Measurements from ENCODE around the gene CD84.
"Not testable (repeated sequence)": the region's sequence is repeated elsewhere in the genome, so short reads cannot be mapped to it uniquely, and the experiment has no call there.

Gene CD84

DNA sequence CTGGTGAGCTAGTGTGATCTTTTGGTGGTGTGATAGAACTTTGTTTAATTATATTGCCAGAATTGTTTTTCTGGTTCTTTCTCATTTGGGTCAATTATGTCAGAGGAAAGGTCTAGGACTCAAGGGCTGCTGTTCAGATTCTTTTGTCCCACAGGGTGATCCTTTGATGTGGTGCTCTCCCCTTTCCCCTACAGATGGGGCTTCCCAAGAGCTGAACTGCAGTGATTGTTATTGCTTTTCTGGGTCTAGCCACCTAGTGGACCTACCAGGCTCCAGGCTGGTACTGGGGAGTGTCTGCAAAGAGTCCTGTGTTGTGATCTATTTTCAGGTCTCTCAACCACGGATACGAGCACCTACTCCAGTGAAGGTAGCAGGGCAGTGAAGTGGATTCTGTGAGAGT is 25.9 kb upstream of the CD84 start:
- peaks cover 8% of the 10 kb centered on the region for H3K27me3 ChIP-seq (replicated peaks)
- DNase-seq, result no peak
- H3K4me3 ChIP-seq (ENCODE audit: low read depth, low read length), result no peak overlapping the region
- H3K27ac ChIP-seq, result no peak overlapping the region
- H3K36me3 ChIP-seq (replicated peaks), result no peaks in the 10 kb centered on the region
- in situ Hi-C loops (cut with HindIII; ENCODE audit: low pct_ligation_motif_present, low sequenced_read_pairs), result no loop called here
- TF ChIP-seq CTCF (IDR thresholded peaks at IDR 0.05; ENCODE audit: low read depth, low read length, missing control alignments), result no peak

DNA sequence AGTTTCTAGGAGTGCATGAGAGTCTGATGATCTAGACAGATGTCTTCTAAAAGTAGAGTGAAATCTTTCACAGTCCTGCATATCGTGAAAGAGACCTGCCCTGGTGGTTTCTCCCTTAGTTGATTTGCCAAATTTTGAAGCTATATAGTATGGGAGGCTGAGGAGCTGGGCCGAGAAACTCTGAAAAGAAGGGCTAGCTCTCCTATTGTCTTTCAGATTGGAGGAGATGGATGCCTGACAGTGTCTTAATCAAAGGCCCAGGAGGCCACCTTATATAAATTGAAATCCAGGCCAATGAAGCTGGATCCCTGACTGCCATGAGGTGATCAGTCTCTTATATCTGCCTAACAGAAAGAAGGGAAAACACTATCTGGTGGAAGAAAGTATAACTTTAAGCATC is 18.4 kb upstream of the CD84 start:
- in situ Hi-C loops (cut with HindIII; ENCODE audit: low pct_ligation_motif_present, low sequenced_read_pairs), result no loop called here
- no peaks in the 10 kb centered on the region for H3K27me3 ChIP-seq (replicated peaks)
- TF ChIP-seq CTCF (IDR thresholded peaks at IDR 0.05; ENCODE audit: low read depth, low read length, missing control alignments), result no peak
- DNase-seq, result no peak
- H3K36me3 ChIP-seq (replicated peaks), result no peaks in the 10 kb centered on the region
- H3K4me3 ChIP-seq (ENCODE audit: low read depth, low read length), result no peak overlapping the region
- no peak overlapping the region for H3K27ac ChIP-seq

DNA sequence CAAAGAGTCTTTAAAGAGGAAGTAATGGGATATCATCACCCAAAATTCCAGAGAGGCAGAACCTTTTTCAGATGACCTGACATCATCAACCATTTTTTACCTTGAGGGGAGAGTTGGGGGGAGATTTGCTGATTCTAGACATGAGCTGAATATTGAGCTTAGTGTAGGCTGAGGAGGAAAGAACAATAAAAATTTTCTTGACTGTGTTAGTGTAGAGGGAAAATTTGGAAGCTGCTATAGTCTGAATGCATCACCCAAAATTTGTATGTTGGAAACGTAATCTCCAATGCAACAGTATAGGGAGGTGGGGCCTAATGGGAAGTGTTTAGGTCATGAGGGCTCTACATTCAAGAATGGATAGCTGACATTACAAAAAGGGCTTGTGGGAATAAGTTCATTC is 17.8 kb upstream of the CD84 start:
- in situ Hi-C loops (cut with HindIII; ENCODE audit: low pct_ligation_motif_present, low sequenced_read_pairs), result no loop called here
- Histone ChIP-seq H3K27me3 (replicated peaks) (no peaks in the 10 kb centered on the region), H3K4me3 (ENCODE audit: low read depth, low read length) (no peak overlapping the region), H3K36me3 (replicated peaks) (no peaks in the 10 kb centered on the region), H3K27ac (no peak overlapping the region)
- TF ChIP-seq CTCF (IDR thresholded peaks at IDR 0.05; ENCODE audit: low read depth, low read length, missing control alignments), result no peak
- DNase-seq, result no peak

GRCh38 chr1:160590488-160590887 is 11.2 kb upstream of the CD84 start:
- in situ Hi-C loops (cut with HindIII; ENCODE audit: low pct_ligation_motif_present, low sequenced_read_pairs), result no loop called here
- TF ChIP-seq CTCF (IDR thresholded peaks at IDR 0.05; ENCODE audit: low read depth, low read length, missing control alignments), result no peak
- H3K27ac ChIP-seq, result no peak overlapping the region
- no peak for DNase-seq
- H3K4me3 ChIP-seq (ENCODE audit: low read depth, low read length), result no peak overlapping the region
- H3K27me3 ChIP-seq (replicated peaks), result no peaks in the 10 kb centered on the region
- no peaks in the 10 kb centered on the region for H3K36me3 ChIP-seq (replicated peaks)

DNA sequence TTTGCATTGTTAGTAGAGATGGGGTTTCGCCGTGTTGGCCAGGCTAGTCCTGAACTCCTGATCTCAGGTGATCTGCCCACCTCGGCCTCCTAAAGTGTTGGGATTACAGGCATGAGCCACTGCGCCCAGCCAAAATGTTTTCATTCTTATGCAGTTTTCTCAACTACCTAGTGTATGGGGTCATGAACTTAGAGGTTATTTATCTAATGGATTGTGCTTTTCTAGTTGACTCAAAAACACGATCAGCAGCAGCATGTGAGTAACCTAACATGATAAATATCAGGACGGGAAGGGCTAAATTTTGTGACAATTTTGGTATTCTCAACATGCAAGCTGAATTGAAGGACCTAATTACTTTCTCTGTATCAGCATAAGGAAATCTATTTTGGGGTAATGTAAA is 9.2 kb upstream of the CD84 start:
- no peaks in the 10 kb centered on the region for H3K36me3 ChIP-seq (replicated peaks)
- H3K4me3 ChIP-seq (ENCODE audit: low read depth, low read length), result no peak overlapping the region
- H3K27me3 ChIP-seq (replicated peaks), result no peaks in the 10 kb centered on the region
- in situ Hi-C loops (cut with HindIII; ENCODE audit: low pct_ligation_motif_present, low sequenced_read_pairs), result no loop called here
- no peak for TF ChIP-seq CTCF (IDR thresholded peaks at IDR 0.05; ENCODE audit: low read depth, low read length, missing control alignments)
- DNase-seq, result no peak
- no peak overlapping the region for H3K27ac ChIP-seq

- in situ Hi-C loops (cut with HindIII; ENCODE audit: low pct_ligation_motif_present, low sequenced_read_pairs), result no loop called here
- H3K36me3 ChIP-seq (replicated peaks), result no peaks in the 10 kb centered on the region
- H3K4me3 ChIP-seq (ENCODE audit: low read depth, low read length), result no peak overlapping the region
- DNase-seq, result no peak
- no peak for TF ChIP-seq CTCF (IDR thresholded peaks at IDR 0.05; ENCODE audit: low read depth, low read length, missing control alignments)
- H3K27me3 ChIP-seq (replicated peaks), result no peaks in the 10 kb centered on the region
- no peak overlapping the region for H3K27ac ChIP-seq
Observed at GRCh38 chr1:160584784-160585183, 5.5 kb upstream of the CD84 start.

DNA sequence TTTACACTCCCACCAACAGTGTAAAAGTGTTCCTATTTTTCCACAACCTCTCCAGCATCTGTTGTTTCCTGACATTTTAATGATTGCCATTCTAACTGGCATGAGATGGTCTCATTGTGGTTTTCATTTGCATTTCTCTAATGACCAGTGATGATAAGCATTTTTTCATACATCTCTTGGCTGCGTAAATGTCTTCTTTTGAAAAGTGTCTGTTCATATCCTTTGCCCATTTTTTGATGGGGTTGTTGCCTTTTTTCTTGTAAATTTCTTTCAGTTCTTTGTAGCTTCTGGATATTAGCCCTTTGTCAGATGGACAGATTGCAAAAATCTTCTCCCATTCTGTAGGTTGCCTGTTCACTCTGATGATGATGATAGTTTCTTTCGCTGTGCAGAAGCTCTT is 3.7 kb upstream of the CD84 start:
- H3K27ac ChIP-seq; in situ Hi-C loops (cut with HindIII; ENCODE audit: low pct_ligation_motif_present, low sequenced_read_pairs); H3K4me3 ChIP-seq (ENCODE audit: low read depth, low read length); H3K27me3 ChIP-seq (replicated peaks); H3K36me3 ChIP-seq (replicated peaks); DNase-seq: not testable (repeated sequence)

All from brain microvascular endothelial cell (primary cell).